PC-9 (cell line): Measurements from ENCODE around the gene DOC2A.

Experiments used
- EZH2 ChIP-seq: fragments of 200-600 bp; sonication (generic); IDR thresholded peaks from 2 replicates; pipeline ENCODE4 v1.8.0; 2017; ENCODE audit warnings: antibody characterized with exemption, low read depth
- TF ChIP-seq, protein P1 (sequence below): fragments of 200-600 bp; sonication (generic); conservative IDR thresholded peaks from 2 replicates; pipeline ENCODE4 v1.6.1; 2017; ENCODE audit warnings: mixed run types, antibody characterized with exemption, mild to moderate bottlenecking, moderate library complexity

DNA sequence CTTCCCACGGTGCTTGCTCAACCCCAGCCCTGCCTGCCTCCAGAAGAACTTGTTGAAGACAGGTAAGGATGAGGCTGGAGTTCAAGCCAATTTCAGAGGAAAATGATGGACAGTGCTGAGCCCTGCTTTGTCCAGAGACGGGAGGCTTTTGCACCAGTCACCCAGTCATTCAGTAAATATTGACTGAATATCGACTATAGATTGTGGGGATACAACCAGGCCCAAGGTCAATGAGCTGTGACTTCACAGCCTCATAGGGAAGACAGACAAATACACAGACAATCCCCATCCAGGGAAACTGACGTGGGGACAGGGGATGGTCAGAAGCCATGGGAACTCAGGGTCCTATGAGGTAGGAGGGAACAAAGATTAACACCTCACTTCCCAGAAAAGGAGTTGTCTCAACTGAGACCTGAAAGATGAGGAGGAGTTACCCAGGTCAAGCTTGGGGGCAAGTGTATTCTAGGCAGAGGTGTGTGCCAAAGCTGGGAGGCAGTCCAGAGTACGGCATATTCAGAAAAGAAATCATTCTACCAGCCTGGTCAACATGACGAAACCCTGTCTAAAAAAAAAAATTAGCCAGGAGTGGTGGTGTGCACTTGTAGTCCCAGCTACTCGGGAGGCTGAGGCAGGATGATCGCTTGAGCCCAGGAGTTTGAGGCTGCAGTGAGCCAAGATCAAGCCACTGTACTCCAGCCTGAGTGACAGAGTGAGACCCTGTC is 5.9 kb upstream of the DOC2A start:
- TF ChIP-seq, protein P1, sequence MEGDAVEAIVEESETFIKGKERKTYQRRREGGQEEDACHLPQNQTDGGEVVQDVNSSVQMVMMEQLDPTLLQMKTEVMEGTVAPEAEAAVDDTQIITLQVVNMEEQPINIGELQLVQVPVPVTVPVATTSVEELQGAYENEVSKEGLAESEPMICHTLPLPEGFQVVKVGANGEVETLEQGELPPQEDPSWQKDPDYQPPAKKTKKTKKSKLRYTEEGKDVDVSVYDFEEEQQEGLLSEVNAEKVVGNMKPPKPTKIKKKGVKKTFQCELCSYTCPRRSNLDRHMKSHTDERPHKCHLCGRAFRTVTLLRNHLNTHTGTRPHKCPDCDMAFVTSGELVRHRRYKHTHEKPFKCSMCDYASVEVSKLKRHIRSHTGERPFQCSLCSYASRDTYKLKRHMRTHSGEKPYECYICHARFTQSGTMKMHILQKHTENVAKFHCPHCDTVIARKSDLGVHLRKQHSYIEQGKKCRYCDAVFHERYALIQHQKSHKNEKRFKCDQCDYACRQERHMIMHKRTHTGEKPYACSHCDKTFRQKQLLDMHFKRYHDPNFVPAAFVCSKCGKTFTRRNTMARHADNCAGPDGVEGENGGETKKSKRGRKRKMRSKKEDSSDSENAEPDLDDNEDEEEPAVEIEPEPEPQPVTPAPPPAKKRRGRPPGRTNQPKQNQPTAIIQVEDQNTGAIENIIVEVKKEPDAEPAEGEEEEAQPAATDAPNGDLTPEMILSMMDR = no peak
- no peak for TF ChIP-seq EZH2
